GM12873 (cell line): Measurements from ENCODE around the gene ABCB10.

Experiments used
- TF ChIP-seq, protein P1 (sequence below): IDR thresholded peaks from 2 replicates; pipeline ENCODE4 v1.5.1; 2012; ENCODE audit warnings: low read depth, mild to moderate bottlenecking, moderate library complexity, low read length, control low read depth; ENCODE audit not compliant: insufficient read depth; ENCODE audit errors: missing control alignments

The ABCB10 gene

DNA sequence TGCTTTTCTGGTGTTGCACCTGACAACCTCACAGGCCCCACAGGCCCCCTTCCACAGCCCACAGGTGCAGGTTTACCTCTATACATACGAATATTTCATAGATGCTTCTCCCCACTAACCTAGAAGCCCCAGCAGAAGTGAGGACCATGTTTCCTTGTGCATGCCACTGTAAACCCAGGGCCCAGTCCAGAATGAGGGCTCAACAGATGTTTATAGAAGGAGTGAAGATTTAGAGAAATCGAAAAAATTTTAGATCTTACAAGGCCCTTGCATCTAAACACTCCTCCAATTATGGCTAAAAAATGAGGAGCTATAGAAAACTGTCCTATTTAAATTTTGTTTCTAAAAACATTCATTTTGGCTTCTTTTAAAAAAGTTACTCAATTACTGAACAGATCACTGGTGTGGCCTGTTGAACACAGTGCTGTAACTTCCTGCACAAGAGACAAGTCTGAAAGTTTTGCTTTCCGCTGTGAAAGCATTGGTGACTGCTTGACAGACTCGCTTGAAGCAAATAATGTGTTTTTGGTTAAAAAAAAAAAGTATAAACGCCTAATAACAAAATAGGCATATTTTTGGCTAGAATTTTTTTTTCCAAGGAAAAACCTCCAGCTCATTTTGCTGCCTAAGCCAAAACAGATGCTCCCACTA, 1.2 kb downstream of the ABCB10 start:
- TF ChIP-seq, protein P1, sequence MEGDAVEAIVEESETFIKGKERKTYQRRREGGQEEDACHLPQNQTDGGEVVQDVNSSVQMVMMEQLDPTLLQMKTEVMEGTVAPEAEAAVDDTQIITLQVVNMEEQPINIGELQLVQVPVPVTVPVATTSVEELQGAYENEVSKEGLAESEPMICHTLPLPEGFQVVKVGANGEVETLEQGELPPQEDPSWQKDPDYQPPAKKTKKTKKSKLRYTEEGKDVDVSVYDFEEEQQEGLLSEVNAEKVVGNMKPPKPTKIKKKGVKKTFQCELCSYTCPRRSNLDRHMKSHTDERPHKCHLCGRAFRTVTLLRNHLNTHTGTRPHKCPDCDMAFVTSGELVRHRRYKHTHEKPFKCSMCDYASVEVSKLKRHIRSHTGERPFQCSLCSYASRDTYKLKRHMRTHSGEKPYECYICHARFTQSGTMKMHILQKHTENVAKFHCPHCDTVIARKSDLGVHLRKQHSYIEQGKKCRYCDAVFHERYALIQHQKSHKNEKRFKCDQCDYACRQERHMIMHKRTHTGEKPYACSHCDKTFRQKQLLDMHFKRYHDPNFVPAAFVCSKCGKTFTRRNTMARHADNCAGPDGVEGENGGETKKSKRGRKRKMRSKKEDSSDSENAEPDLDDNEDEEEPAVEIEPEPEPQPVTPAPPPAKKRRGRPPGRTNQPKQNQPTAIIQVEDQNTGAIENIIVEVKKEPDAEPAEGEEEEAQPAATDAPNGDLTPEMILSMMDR, result no peak

DNA sequence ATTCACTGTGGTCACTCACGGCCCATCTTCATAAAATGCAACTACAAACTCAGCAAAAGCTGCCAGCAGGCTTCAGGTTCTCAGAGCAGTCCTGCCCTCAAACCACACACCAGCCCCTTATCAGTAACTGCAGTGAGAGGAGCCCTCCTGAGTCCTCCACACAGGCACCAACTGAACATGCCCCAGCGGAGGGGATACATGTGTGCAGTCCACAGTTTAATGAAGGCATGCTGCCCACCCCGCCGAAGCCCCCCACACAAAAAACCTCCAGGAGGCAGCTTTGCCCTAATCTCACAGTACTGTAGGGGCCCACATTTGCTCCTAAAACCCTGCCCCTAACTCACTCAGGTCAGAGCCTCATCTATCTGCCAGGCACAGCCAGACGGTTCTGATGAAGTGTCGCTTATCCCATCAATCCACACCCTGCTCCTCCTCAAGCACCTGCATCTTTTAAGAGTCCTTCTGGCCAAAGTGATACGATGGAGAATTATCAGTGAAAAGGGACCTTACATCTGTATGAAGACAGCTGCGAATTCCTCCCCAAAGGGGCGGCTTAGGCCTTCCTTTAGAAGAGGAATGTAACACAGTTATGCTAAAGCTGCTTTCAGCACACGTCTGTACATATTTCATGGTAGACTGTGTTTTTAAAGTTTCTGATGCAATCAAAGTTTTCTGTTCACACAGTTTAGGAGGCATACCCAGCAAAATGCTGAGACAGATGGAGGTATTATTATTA, 3.5 kb downstream of the ABCB10 start:
- TF ChIP-seq, protein P1, result no peak

DNA sequence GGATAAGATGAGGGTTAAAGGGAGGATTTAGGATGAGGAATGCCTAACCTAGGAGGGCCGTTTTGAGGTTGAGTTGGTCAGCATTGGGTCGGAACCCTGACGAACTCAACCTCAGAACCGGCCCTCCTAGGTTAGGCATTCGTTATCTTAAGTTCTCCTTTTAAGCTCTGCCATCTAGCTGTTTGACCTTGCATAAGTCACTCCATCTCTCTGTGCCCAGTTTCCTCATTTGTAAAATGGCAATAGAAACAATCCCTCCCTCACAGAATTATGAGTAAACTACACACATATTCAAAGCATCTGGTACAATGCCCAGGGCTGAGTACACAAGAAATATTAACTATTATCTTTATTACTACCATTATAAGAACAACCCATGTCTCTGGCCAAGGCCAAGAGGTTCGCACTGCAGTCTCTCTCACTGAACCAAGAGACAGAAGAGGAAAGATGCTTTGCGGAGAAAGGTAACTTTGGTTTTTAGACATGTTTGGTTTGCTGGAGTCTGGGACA, 4.8 kb downstream of the ABCB10 start:
- TF ChIP-seq, protein P1, result no peak

DNA sequence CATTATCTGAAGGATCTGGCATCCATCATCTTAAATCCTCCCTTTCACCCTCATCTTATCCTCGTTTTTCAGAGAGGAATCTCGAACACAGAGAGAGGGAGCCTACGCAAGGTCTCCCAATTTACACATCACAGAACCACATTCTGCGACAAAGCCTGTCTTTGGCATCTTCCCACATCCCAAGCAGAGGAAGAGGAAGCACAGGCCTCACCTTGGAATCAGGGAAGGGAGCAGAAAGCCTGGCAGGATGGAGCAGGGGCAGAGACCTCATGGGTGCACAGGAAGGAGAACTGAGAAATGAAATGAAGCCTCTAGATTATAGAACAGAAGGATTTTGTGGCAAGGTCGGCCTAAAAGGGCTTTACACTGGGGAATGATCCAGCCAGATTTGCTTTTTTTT, 5.8 kb downstream of the ABCB10 start:
- TF ChIP-seq, protein P1, result no peak

DNA sequence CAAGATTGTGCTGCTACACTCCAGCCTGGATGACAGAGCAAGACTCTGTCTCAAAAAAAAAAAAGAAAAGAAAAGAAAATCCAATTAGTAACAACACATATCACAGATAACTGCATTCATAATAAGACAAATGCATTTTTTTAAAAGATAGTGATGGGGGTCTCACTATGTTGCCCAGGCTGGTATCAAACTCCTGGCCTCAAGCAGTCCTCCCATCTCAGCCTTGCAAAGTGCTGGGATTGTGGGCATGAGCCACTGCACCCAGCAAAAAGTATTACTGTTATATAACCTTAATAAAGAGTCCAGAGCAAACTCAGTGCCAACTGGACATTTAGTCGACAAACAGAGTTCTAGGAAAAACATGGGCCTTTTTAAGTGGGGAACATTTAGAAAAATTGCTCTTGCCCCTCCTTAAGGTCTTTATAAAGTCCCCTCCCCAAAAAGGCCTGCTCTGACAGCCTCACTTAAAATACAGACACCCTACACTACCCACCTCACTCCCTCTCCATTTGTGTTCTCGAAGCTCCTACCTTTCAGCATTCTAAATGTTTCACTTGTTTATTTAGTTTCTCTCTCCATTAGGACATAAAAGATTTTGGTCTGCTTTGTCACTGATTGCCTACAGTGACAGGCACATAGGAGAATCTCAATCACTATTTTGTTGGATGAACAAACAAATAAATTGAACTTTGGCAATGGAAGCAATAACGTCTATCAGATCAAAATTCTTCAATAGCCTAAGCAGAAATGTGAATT, 7.5 kb downstream of the ABCB10 start:
- TF ChIP-seq, protein P1, result no peak

DNA sequence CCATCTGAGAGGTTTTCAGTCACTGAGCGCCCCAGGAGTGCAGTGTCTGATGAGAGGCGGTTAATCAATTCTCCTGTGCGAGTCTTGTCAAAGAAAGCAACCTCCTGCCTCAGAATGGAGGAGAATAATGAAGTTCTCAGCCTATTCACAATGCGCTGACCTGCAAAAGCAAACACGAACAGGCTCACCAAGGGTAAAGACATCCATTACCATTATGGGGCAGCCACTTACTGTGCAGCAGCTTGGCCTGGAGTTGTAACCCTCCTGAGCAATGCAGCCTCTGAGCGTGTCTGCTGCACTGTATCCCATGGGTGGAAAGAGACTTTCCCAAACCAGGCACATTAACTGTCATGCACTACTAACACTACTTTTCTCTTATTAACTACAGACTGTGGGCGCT, 11.0 kb downstream of the ABCB10 start:
- TF ChIP-seq, protein P1, result no peak

DNA sequence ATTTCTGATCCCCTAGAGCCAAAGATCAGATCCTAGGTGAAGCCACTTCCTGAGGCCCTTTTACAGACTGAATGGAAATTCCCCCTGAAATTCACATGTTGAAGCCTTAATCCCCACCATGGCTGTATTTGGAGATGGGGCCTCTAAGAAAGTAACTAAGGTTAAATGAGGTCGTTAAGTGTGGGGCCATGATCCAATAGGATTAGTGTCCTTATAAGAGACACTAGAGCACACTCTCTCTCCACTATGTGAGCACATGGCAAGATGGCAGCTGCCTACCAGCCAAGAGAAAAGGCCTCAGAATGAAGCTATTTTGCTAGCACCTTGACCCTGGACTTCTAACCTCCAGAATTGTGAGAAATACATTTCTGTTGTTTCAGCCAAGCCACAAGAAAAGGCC, 13.9 kb downstream of the ABCB10 start:
- TF ChIP-seq, protein P1, result no peak
